HFF-Myc (cell line): ENCODE results near the gene HM13.
"Not testable (repeated sequence)": the region's sequence is repeated elsewhere in the genome, so short reads cannot be mapped to it uniquely, and the experiment has no call there.

ENCODE experiments used
- DNase-seq: peaks from one replicate; pipeline ENCODE4 v3.0.0-alpha.2; 2011; ENCODE audit warnings: low read depth; ENCODE audit errors: extremely low read depth
- H3K4me3 ChIP-seq: replicated peaks from 2 replicates; pipeline ENCODE4 v1.5.1; 2011; ENCODE audit warnings: low read depth, mild to moderate bottlenecking, control low read depth, low read length
- CTCF ChIP-seq: IDR thresholded peaks from 2 replicates; pipeline ENCODE4 v1.5.1; 2012; ENCODE audit warnings: mild to moderate bottlenecking, low read depth, low read length, control low read depth; ENCODE audit errors: missing control alignments

The HM13 gene

DNA sequence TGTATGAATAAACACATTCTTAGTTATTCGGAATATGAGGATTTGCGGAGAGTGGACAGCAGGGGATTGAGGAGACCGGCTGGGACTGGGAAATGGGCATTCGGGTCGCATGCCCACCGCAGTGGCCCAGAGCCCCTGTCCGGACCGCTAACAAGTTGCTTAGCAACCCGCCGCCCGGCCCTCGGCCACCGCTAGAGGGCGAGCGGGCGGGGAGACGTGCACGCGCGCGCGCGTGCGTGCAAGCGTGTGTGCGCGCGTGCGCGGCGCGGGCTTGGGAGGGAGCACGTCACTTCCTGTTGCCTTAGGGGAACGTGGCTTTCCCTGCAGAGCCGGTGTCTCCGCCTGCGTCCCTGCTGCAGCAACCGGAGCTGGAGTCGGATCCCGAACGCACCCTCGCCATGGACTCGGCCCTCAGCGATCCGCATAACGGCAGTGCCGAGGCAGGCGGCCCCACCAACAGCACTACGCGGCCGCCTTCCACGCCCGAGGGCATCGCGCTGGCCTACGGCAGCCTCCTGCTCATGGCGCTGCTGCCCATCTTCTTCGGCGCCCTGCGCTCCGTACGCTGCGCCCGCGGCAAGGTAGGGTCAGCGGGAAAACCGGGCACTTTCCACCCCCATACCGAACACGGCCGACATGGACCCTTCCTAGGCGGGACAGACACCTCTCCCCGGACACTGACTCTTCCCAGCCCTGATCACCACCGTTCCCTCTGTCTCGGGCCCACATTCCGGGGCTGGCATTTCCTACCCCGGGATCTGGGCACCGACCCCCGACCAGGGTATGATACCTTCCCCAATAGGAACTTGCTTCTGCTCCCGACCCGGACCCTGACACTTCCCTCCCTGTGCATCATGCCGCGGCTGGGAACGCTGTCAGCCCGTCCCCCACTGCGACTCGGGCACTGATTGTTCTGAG, at the start of gene HM13:
HM13 (plus strand) TSS at position 289 of the 918 bp plus-strand sequence; CDS start at position 399, 110 bp downstream.
- peak; percentile 97 for TF ChIP-seq CTCF
- peak within 1 kb of the TSS; percentile 99 for H3K4me3 ChIP-seq
- DNase-seq, result peak; percentile 73

- not testable (repeated sequence) for DNase-seq, H3K4me3 ChIP-seq
Measured at GRCh38 chr20:31470946-31471345, 43.3 kb upstream of the HM13 start.

GRCh38 chr20:31472395-31473330, 41.6 kb upstream of the HM13 start:
- no peak for DNase-seq
- H3K4me3 ChIP-seq, result no peak overlapping the region
- TF ChIP-seq CTCF, result no peak

GRCh38 chr20:31473331-31474096, 40.7 kb upstream of the HM13 start:
- TF ChIP-seq CTCF, result no peak
- no peak overlapping the region for H3K4me3 ChIP-seq
- no peak for DNase-seq

- no peak overlapping the region for H3K4me3 ChIP-seq
- no peak for DNase-seq
- no peak for TF ChIP-seq CTCF
Measured at GRCh38 chr20:31474097-31474436, 40.2 kb upstream of the HM13 start.

GRCh38 chr20:31474758-31475427, 39.3 kb upstream of the HM13 start, which contains the start of the genes DEFB124 and REM1:
DEFB124 (minus strand) TSS chr20:31475127; CDS start chr20:31473013, 2,114 bp downstream.
REM1 (plus strand) TSS chr20:31475288; CDS start chr20:31476446, 1,158 bp downstream.
- no peak for DNase-seq
- no peak for TF ChIP-seq CTCF
- H3K4me3 ChIP-seq, result no peak within 1 kb of the TSS
